Uterus (tissue), 2 donors: Measurements from ENCODE around the gene OPCML.

Experiments
- CTCF ChIP-seq, 4 experiments: fragments of 200-600 bp in 2 of 4; fragments of 450-650 bp in 2 of 4; sonication (generic) in 2 of 4; IDR thresholded peaks; one replicate each; pipeline ENCODE4 v1.5.1; 2016 to 2019; ENCODE audit warnings: antibody characterized with exemption in 4 of 4, mild to moderate bottlenecking in 2 of 4, moderate library complexity in 1 of 4
- POLR2A ChIP-seq, 2 donors: fragments of 450-650 bp; IDR thresholded peaks; one replicate each; pipeline ENCODE4 v1.6.1; 2016; ENCODE audit warnings: antibody characterized with exemption in 2 of 2, mild to moderate bottlenecking in 1 of 2, moderate library complexity in 1 of 2

- TF ChIP-seq CTCF (IDR thresholded peaks at IDR 0.05) = no peak
- no peak for TF ChIP-seq POLR2A (IDR thresholded peaks at IDR 0.05)
Observed at GRCh38 chr11:132405728-132406127, 1126.6 kb downstream of the OPCML start.
